Measurements from ENCODE around the gene RENBP.

GRCh38 chrX:153968754-153969124 lies 24.3 kb upstream of the RENBP start:
- TF ChIP-seq CTCF (IDR thresholded peaks at IDR 0.05) (no peak), EP300 (IDR thresholded peaks at IDR 0.05) (no peak), POLR2A (IDR thresholded peaks at IDR 0.05) (no peak)
